Panc1 (cell line): ENCODE measurements around the gene POLRMT. TPM values are rescaled to one million over a fixed set of nuclear protein-coding genes. Genes with fewer than 3 reads are reported as not detected.
A peak's percentile ranks its signal among the peaks of the same experiment; 100 is the strongest.
"Not testable (repeated sequence)": the region's sequence is repeated elsewhere in the genome, so short reads cannot be mapped to it uniquely, and the experiment has no call there.

ENCODE experiments used
- ATAC-seq: fragments of 200-7000 bp; cut with Tn5 transposase; 2 replicates; pipeline ENCODE4 v1.9.1; 2020; ENCODE audit warnings: mild to moderate bottlenecking, moderate library complexity
- BruUV-seq: library from RNA; stranded (reverse); fragments of 400-500 nt; replicated peaks from 2 replicates; lab custom pipeline; 2021; lab: Mats Ljungman, UMichigan
- CTCF ChIA-PET: fragments of 300-600 bp; sonication (Branson Sonifier 250); formaldehyde crosslinking; loops from one replicate; lab custom pipeline; 2022; ENCODE audit warnings: antibody characterized with exemption; lab: Charles Lee
- POLR2A ChIA-PET: fragments of 300-600 bp; sonication (Branson Sonifier 250); formaldehyde crosslinking; loops from one replicate; lab custom pipeline; 2022; ENCODE audit warnings: antibody characterized with exemption; lab: Charles Lee
- DNase-seq: peaks from one replicate; pipeline ENCODE4 v3.0.0-alpha.2; 2010; ENCODE audit warnings: low read depth, low spot score
- H3K27ac ChIP-seq: 2 replicates; pipeline ENCODE4 v1.5.1; 2011; ENCODE audit warnings: mild to moderate bottlenecking, low read length, inconsistent platforms
- H3K27me3 ChIP-seq: fragments of 200-500 bp; sonication (Bioruptor generic); 2 replicates; pipeline ENCODE4 v1.6.0; 2014; ENCODE audit warnings: low read length, inconsistent platforms; ENCODE audit not compliant: control insufficient read depth, insufficient read depth
- H3K36me3 ChIP-seq: fragments of 200-500 bp; sonication (Bioruptor generic); 2 replicates; pipeline ENCODE4 v1.5.1; 2014; ENCODE audit warnings: inconsistent platforms, mild to moderate bottlenecking, low read length, moderate library complexity; ENCODE audit not compliant: control insufficient read depth, insufficient read depth
- H3K4me1 ChIP-seq: 2 replicates; pipeline ENCODE4 v1.5.1; 2011; ENCODE audit warnings: inconsistent platforms, mild to moderate bottlenecking, low read length, moderate library complexity; ENCODE audit not compliant: control insufficient read depth, insufficient read depth
- H3K4me3 ChIP-seq, 2 experiments: 2 replicates each; pipeline ENCODE4 v1.5.1; 2011 to 2012; ENCODE audit warnings: low read depth in 2 of 2, low read length in 2 of 2, mild to moderate bottlenecking in 2 of 2, inconsistent platforms in 1 of 2, moderate library complexity in 1 of 2
- H3K9me3 ChIP-seq: fragments of 200-500 bp; sonication (Bioruptor generic); 2 replicates; pipeline ENCODE4 v1.5.1; 2014; ENCODE audit warnings: low read depth, mild to moderate bottlenecking, inconsistent platforms, low read length, moderate library complexity; ENCODE audit not compliant: control insufficient read depth, insufficient read depth
- CTCF ChIP-seq: fragments of 450-650 bp; IDR thresholded peaks from 2 replicates; pipeline ENCODE4 v1.5.1; 2017; ENCODE audit warnings: mild to moderate bottlenecking
- POLR2AphosphoS5 ChIP-seq: IDR thresholded peaks from 2 replicates; pipeline ENCODE4 v1.6.1; 2012; ENCODE audit warnings: mild to moderate bottlenecking, low read depth, low read length, moderate library complexity
- REST ChIP-seq, 2 experiments: IDR thresholded peaks; 2 replicates each; pipeline ENCODE4 v1.6.1; 2011 to 2012; ENCODE audit warnings: low read depth in 2 of 2, control low read depth in 1 of 2, low read length in 1 of 2, mild to moderate bottlenecking in 1 of 2, moderate library complexity in 1 of 2; ENCODE audit not compliant: insufficient read depth in 1 of 2
- SIN3A ChIP-seq: IDR thresholded peaks from 2 replicates; pipeline ENCODE4 v1.6.1; 2012; ENCODE audit warnings: low read depth, mild to moderate bottlenecking, low read length, moderate library complexity, borderline replicate concordance; ENCODE audit not compliant: insufficient read depth
- TCF7L2 ChIP-seq: IDR thresholded peaks from 2 replicates; pipeline ENCODE4 v1.6.1; 2011; ENCODE audit warnings: mild to moderate bottlenecking, low read depth, low read length, inconsistent platforms
- in situ Hi-C: cut with HindIII; loops from 2 replicates; pipeline ENCODE4 v1.10.0; 2016; ENCODE audit warnings: low sequenced_read_pairs, low pct_unique_long_range_greater_than_20kb
- intact Hi-C: fragments of 100-400 bp; cut with micrococcal nuclease; formaldehyde crosslinking; loops from one replicate; pipeline ENCODE4 v1.10.0; 2022; ENCODE audit not compliant: unreplicated experiment
- total RNA-seq: library from RNA; stranded (reverse); gene quantifications from one replicate; pipeline ENCODE4 v1.2.1, GENCODE V29; 2021; ENCODE audit not compliant: unreplicated experiment

POLRMT gene
- total RNA-seq, 1 experiment from 2014 or later, result 56.0 TPM

- Histone ChIP-seq H3K4me1 (peaks cover 22% of the 10 kb centered on the region), H3K27me3 (no peaks in the 10 kb centered on the region), H3K27ac (no peak overlapping the region), H3K4me3 (no peak overlapping the region), H3K36me3 (no peaks in the 10 kb centered on the region), H3K9me3 (no peaks in the 10 kb centered on the region)
- ChIA-PET CTCF (interaction anchor here (1.0 kb wide), 1 partner anchor 60 kb away, joined by 4 read pairs; no protein-coding TSS in a partner anchor), POLR2A (interaction anchor here (0.7 kb wide), 1 partner anchor 301 kb away, joined by 6 read pairs; no protein-coding TSS in a partner anchor)
- TF ChIP-seq TCF7L2 (no peak), POLR2AphosphoS5 (no peak), REST (IDR thresholded peaks at IDR 0.05; ENCODE audit: insufficient read depth in 1 of 2, low read depth in 2 of 2, low read length in 1 of 2) (no peak), SIN3A (no peak), CTCF (no peak)
- ATAC-seq (no peak), DNase-seq (no peak)
- in situ Hi-C loops (no loop called here), intact Hi-C loops (loop anchor here (5.0 kb wide), 1 partner anchor 58 kb away; no protein-coding TSS in a partner anchor)
- no TSS peak for BruUV-seq
These were observed 41.2 kb upstream of the POLRMT start for GRCh38 chr19:674282-675151.

- H3K36me3 ChIP-seq, result no peaks in the 10 kb centered on the region
- ChIA-PET CTCF (interaction anchor here (0.5 kb wide), 1 partner anchor 43 kb away, joined by 6 read pairs; no protein-coding TSS in a partner anchor), POLR2A (no interaction called here)
- no peaks in the 10 kb centered on the region for H3K27me3 ChIP-seq
- peaks cover 6% of the 10 kb centered on the region for H3K4me1 ChIP-seq
- DNase-seq (no peak), ATAC-seq (peak; percentile 43; the same call in 1 of the 2 replicates)
- BruUV-seq, result no TSS peak
- no peak overlapping the region for H3K4me3 ChIP-seq
- H3K9me3 ChIP-seq, result no peaks in the 10 kb centered on the region
- no peak for TF ChIP-seq TCF7L2
- no peak for TF ChIP-seq CTCF
- no peak for TF ChIP-seq REST (IDR thresholded peaks at IDR 0.05; ENCODE audit: insufficient read depth in 1 of 2, low read depth in 2 of 2, low read length in 1 of 2)
- no peak for TF ChIP-seq SIN3A
- no peak for TF ChIP-seq POLR2AphosphoS5
- in situ Hi-C loops, result no loop called here
- intact Hi-C loops, result loop anchor here (5.0 kb wide), 1 partner anchor 62 kb away; no protein-coding TSS in a partner anchor
- H3K27ac ChIP-seq, result no peak overlapping the region
These were observed 37.3 kb upstream of the POLRMT start for GRCh38 chr19:670609-671075.

GRCh38 chr19:668675-669434 lies 35.5 kb upstream of the POLRMT start:
- POLR2A ChIA-PET, H3K4me3 ChIP-seq, H3K9me3 ChIP-seq, ATAC-seq, H3K27ac ChIP-seq, H3K36me3 ChIP-seq, in situ Hi-C loops, BruUV-seq, intact Hi-C loops, DNase-seq, H3K4me1 ChIP-seq, H3K27me3 ChIP-seq: not testable (repeated sequence)
- CTCF ChIA-PET, result interaction anchor here (0.6 kb wide), 1 partner anchor 73 kb away, joined by 8 read pairs; no protein-coding TSS in a partner anchor
